ENCODE measurements around the gene HDAC4. TPM values are rescaled to one million over a fixed set of nuclear protein-coding genes. Genes with fewer than 3 reads are reported as not detected.

Gene HDAC4
- total and polyA plus RNA-seq, 2 of the 4 experiments (the other 2 are of a cell fraction) = 4.1 to 7.2 TPM

DNA sequence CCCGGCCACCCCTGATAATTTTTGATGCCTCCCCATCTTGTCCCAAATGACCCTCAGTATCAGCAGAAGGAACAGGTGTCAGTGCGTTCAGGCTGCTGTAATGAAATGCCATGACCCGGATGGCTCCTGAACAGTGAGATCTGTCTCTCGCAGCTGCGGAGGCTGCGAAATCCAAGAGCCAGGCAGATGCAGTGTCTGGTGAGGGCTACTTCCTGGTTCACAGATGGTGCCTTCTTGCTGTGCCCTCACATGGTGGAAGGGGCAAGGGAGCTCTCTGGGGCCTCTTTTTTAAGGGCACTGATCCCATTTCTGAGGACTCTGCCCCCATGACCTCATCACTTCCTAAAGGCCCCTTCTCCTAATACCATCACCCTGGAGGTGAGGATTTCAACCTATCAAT is 400.7 kb downstream of the HDAC4 start:
- Histone ChIP-seq H3K9me1 (ENCODE audit: insufficient read depth, low read length) (no peaks in the 10 kb centered on the region), H2AFZ (replicated peaks; ENCODE audit: low read length, poor library complexity) (no peak overlapping the region), H3K56ac (ENCODE audit: extremely low read depth, insufficient read depth, low read length) (no peak overlapping the region), H4K5ac (ENCODE audit: low read depth, low read length) (no peak overlapping the region), H2AK9ac (replicated peaks; ENCODE audit: low read depth, low read length, poor library complexity) (no peak overlapping the region), H3K27ac (ENCODE audit: insufficient read depth, low read length) (no peak overlapping the region), H4K8ac (ENCODE audit: low read depth in 2 of 2, low read length in 2 of 2) (no peak overlapping the region), H2AK5ac (ENCODE audit: low read depth, low read length) (no peak overlapping the region), H2BK5ac (ENCODE audit: low read depth, low read length, poor library complexity, severe bottlenecking) (no peak overlapping the region), H3K4me3 (ENCODE audit: insufficient read depth, low read depth, low read length) (no peak overlapping the region), H3K23ac (ENCODE audit: low read depth, low read length) (no peak overlapping the region), H3K36me3 (ENCODE audit: control insufficient read depth, insufficient read depth, low read length) (no peaks in the 10 kb centered on the region), H3K4me2 (ENCODE audit: low read depth, low read length) (no peak overlapping the region), H2BK20ac (ENCODE audit: low read depth, low read length) (no peak overlapping the region), H3K4ac (ENCODE audit: low read depth, low read length) (no peak overlapping the region), H4K20me1 (ENCODE audit: insufficient read depth, low read length) (no peaks in the 10 kb centered on the region), H3K27me3 (ENCODE audit: control insufficient read depth, insufficient read depth, low read length) (peaks cover 16% of the 10 kb centered on the region), H3K4me1 (ENCODE audit: control insufficient read depth, insufficient read depth, low read length) (peaks cover 3% of the 10 kb centered on the region; the same call in 1 of the 2 replicates), H2BK15ac (ENCODE audit: low read depth, low read length) (no peak overlapping the region), H3K79me1 (ENCODE audit: low read depth in 1 of 2, low read length in 2 of 2) (no peaks in the 10 kb centered on the region), H3K9ac (ENCODE audit: low read depth, low read length) (no peak overlapping the region), H2BK120ac (ENCODE audit: low read depth, low read length) (no peak overlapping the region), H3K9me3 (ENCODE audit: control insufficient read depth, insufficient read depth, low read length) (peaks cover 5% of the 10 kb centered on the region), H4K91ac (ENCODE audit: insufficient read depth, low read depth, low read length) (no peak overlapping the region), H3K14ac (replicated peaks; ENCODE audit: low read depth, low read length) (no peak overlapping the region), H3K18ac (ENCODE audit: low read depth, low read length) (no peak overlapping the region)
- intact Hi-C loops (cut with micrococcal nuclease) (loop anchor here (5.0 to 10.0 kb wide), 3 partner anchors 275 to 628 kb away; no protein-coding TSS in a partner anchor), dilution Hi-C loops (cut with HindIII; ENCODE audit: low sequenced_read_pairs, unreplicated experiment) (no loop called here), in situ Hi-C loops (cut with MboI; ENCODE audit: low sequenced_read_pairs) (loop anchor here (10.0 kb wide), 1 partner anchor 635 kb away; no protein-coding TSS in a partner anchor)
- TF ChIP-seq, protein P1, sequence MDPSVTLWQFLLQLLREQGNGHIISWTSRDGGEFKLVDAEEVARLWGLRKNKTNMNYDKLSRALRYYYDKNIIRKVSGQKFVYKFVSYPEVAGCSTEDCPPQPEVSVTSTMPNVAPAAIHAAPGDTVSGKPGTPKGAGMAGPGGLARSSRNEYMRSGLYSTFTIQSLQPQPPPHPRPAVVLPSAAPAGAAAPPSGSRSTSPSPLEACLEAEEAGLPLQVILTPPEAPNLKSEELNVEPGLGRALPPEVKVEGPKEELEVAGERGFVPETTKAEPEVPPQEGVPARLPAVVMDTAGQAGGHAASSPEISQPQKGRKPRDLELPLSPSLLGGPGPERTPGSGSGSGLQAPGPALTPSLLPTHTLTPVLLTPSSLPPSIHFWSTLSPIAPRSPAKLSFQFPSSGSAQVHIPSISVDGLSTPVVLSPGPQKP (IDR thresholded peaks at IDR 0.05; ENCODE audit: borderline replicate concordance, low read depth, low read length) = no peak
- TF ChIP-seq, protein P2, sequence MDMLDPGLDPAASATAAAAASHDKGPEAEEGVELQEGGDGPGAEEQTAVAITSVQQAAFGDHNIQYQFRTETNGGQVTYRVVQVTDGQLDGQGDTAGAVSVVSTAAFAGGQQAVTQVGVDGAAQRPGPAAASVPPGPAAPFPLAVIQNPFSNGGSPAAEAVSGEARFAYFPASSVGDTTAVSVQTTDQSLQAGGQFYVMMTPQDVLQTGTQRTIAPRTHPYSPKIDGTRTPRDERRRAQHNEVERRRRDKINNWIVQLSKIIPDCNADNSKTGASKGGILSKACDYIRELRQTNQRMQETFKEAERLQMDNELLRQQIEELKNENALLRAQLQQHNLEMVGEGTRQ (IDR thresholded peaks at IDR 0.05; ENCODE audit: low read depth, low read length) = no peak
- no peak for TF ChIP-seq MXI1 (IDR thresholded peaks at IDR 0.05; ENCODE audit: borderline replicate concordance, low read depth, low read length)
- TF ChIP-seq POLR2A (IDR thresholded peaks at IDR 0.05; ENCODE audit: low read depth, low read length) = no peak
- TF ChIP-seq MAFK (IDR thresholded peaks at IDR 0.05; ENCODE audit: low read depth, low read length) = no peak
- TF ChIP-seq, protein P3, sequence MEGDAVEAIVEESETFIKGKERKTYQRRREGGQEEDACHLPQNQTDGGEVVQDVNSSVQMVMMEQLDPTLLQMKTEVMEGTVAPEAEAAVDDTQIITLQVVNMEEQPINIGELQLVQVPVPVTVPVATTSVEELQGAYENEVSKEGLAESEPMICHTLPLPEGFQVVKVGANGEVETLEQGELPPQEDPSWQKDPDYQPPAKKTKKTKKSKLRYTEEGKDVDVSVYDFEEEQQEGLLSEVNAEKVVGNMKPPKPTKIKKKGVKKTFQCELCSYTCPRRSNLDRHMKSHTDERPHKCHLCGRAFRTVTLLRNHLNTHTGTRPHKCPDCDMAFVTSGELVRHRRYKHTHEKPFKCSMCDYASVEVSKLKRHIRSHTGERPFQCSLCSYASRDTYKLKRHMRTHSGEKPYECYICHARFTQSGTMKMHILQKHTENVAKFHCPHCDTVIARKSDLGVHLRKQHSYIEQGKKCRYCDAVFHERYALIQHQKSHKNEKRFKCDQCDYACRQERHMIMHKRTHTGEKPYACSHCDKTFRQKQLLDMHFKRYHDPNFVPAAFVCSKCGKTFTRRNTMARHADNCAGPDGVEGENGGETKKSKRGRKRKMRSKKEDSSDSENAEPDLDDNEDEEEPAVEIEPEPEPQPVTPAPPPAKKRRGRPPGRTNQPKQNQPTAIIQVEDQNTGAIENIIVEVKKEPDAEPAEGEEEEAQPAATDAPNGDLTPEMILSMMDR (conservative IDR thresholded peaks at IDR 0.05; ENCODE audit: low read depth, low read length) = no peak
- no peak for TF ChIP-seq MAZ (IDR thresholded peaks at IDR 0.05; ENCODE audit: borderline replicate concordance, low read depth, low read length)
- TF ChIP-seq RFX5 (IDR thresholded peaks at IDR 0.05; ENCODE audit: low read depth, low read length) = no peak
- TF ChIP-seq BHLHE40 (IDR thresholded peaks at IDR 0.05; ENCODE audit: low read depth, low read length) = no peak
- no peak for TF ChIP-seq RCOR1 (IDR thresholded peaks at IDR 0.05; ENCODE audit: insufficient replicate concordance, low read length)
- TF ChIP-seq NFE2L2 (IDR thresholded peaks at IDR 0.05; ENCODE audit: low read depth, low read length) = no peak
- ChIA-PET CTCF (no interaction called here), POLR2A (ENCODE audit: unreplicated experiment) (no interaction called here)
- 98% methylated on average over 4 of the region's 6 CpGs; no CpG with 5 or more reads in 1 of the 2 experiments for WGBS, 2 experiments (ENCODE audit: extremely low coverage in 2 of 2, insufficient read length in 1 of 2)
- BruUV-seq (replicated peaks) = no TSS peak
- ATAC-seq (ENCODE audit: low read depth) (no peak), DNase-seq (no peak)

All from IMR-90 (cell line).